A673 (cell line): Measurements from ENCODE around the gene AFAP1. TPM values are rescaled to one million over a fixed set of nuclear protein-coding genes. Genes with fewer than 3 reads are reported as not detected.

ENCODE experiments used
- BruUV-seq: library from RNA; stranded (reverse); fragments of 400-500 nt; replicated peaks from 2 replicates; lab custom pipeline; 2021; lab: Mats Ljungman, UMichigan
- CTCF ChIA-PET: fragments of 300-600 bp; sonication (Branson Sonifier 250); formaldehyde crosslinking; loops from one replicate; lab custom pipeline; 2022; ENCODE audit warnings: antibody characterized with exemption; lab: Charles Lee
- POLR2A ChIA-PET: fragments of 300-600 bp; sonication (Branson Sonifier 250); formaldehyde crosslinking; loops from one replicate; lab custom pipeline; 2022; ENCODE audit warnings: antibody characterized with exemption; ENCODE audit not compliant: low non-redundant PET; lab: Charles Lee
- DNase-seq: peaks from one replicate; pipeline ENCODE4 v3.0.0-alpha.2; 2015; ENCODE audit warnings: low spot score
- H3K27ac ChIP-seq: fragments of 200-600 bp; sonication (generic); 2 replicates; pipeline ENCODE4 v1.5.1; 2016; ENCODE audit warnings: mixed run types, low read depth, mild to moderate bottlenecking, mixed read lengths, antibody characterized with exemption, low read length; ENCODE audit not compliant: poor library complexity, severe bottlenecking
- H3K27me3 ChIP-seq: fragments of 200-600 bp; sonication (generic); replicated peaks from 2 replicates; pipeline ENCODE4 v1.6.1; 2017; ENCODE audit warnings: mixed run types, low read depth, mild to moderate bottlenecking, mixed read lengths, antibody characterized with exemption, low read length; ENCODE audit not compliant: insufficient read depth, poor library complexity
- H3K36me3 ChIP-seq: fragments of 200-600 bp; sonication (generic); 2 replicates; pipeline ENCODE4 v1.6.1; 2016; ENCODE audit warnings: mixed run types, mild to moderate bottlenecking, mixed read lengths, antibody characterized with exemption, low read length; ENCODE audit not compliant: insufficient read depth, poor library complexity, severe bottlenecking
- H3K4me1 ChIP-seq: fragments of 200-600 bp; sonication (generic); 2 replicates; pipeline ENCODE4 v1.6.1; 2017; ENCODE audit warnings: mixed run types, mild to moderate bottlenecking, mixed read lengths, antibody characterized with exemption, low read length; ENCODE audit not compliant: insufficient read depth, poor library complexity, severe bottlenecking
- H3K4me3 ChIP-seq: fragments of 200-600 bp; sonication (generic); 2 replicates; pipeline ENCODE4 v1.5.1; 2016; ENCODE audit warnings: low read depth, mixed run types, mild to moderate bottlenecking, mixed read lengths, low read length; ENCODE audit not compliant: poor library complexity, severe bottlenecking
- H3K9me3 ChIP-seq: fragments of 200-600 bp; sonication (generic); 2 replicates; pipeline ENCODE4 v1.6.1; 2016; ENCODE audit warnings: mixed run types, low read depth, mild to moderate bottlenecking, mixed read lengths, antibody characterized with exemption, low read length; ENCODE audit not compliant: poor library complexity, severe bottlenecking
- CTCF ChIP-seq: fragments of 300-800, 200-600 bp; sonication (generic); conservative IDR thresholded peaks from 2 replicates; pipeline ENCODE4 v1.5.1; 2017; ENCODE audit warnings: low read depth, mild to moderate bottlenecking, antibody characterized with exemption, low read length, moderate library complexity, mixed read lengths
- EZH2 ChIP-seq: fragments of 200-600 bp; sonication (generic); IDR thresholded peaks from 2 replicates; pipeline ENCODE4 v1.6.1; 2017; ENCODE audit warnings: borderline replicate concordance, low read depth, mild to moderate bottlenecking, mixed read lengths, antibody characterized with exemption, low read length; ENCODE audit not compliant: poor library complexity, severe bottlenecking
- intact Hi-C: fragments of 100-400 bp; cut with micrococcal nuclease; formaldehyde crosslinking; loops from one replicate; pipeline ENCODE4 v1.10.0; 2022; ENCODE audit not compliant: unreplicated experiment
- total RNA-seq: library from RNA; stranded (reverse); gene quantifications from 2 replicates; pipeline ENCODE4 v1.2.3, GENCODE V29; 2021

Gene AFAP1
- total RNA-seq, 1 experiment from 2014 or later = 42.6 TPM

DNA sequence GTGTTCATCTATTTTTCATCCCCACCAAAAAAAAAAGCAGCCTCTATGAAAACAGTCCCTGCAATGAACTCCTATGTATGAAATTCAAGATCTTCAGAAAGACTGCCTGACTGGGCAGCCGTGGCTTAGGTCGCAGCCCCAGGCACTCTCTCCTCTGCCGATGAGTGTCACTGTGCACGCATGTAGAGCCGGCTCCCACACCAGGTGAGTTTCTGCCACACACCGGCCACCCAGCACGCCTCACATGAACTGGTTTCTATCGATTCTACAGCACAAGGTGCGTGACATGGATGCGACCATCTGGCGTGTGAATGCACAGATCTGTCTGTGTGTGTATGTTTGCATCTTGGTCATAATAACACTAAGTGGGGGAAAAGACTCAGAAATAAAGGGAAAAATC lies 140.4 kb downstream of the AFAP1 start:
- Histone ChIP-seq H3K4me1 (peaks cover 2% of the 10 kb centered on the region), H3K4me3 (no peak overlapping the region), H3K27me3 (no peaks in the 10 kb centered on the region), H3K36me3 (peaks cover 28% of the 10 kb centered on the region), H3K9me3 (no peaks in the 10 kb centered on the region), H3K27ac (no peak overlapping the region)
- intact Hi-C loops = no loop called here
- ChIA-PET CTCF (no interaction called here), POLR2A (no interaction called here)
- no peak for DNase-seq
- TF ChIP-seq CTCF (no peak), EZH2 (no peak)
- no TSS peak for BruUV-seq

DNA sequence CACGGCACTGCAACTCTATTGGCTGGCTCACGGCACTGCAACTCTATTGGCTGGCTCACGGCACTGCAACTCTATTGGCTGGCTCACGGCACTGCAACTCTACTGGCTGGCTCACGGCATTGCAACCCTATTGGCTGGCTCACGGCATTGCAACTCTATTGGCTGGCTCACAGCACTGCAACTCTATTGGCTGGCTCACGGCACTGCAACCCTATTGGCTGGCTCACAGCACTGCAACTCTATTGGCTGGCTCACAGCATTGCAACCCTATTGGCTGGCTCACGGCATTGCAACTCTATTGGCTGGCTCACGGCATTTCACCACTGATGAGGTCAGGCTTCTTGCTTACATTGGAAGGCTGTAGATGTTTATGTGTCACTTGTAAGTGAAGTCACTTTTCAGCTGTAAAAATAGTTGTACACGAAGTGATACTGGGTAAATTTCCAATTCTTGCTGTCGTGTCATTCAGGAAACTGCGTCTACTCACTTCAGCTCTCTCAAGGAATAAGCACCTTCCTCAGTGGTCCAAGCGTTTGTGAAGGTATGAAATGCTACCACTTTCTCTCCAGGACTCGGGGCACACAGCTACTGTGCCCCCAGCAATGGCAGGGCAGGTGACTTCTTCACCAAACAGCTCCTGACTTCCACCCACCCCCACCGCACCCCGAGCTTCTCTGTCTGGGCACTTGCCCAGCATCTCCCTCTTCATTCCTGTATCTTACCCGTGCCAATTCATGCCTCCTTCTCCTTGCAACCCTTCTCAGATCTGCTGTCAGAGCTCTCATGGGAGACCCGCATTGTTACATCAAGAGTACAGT lies 141.3 kb downstream of the AFAP1 start:
- Histone ChIP-seq H3K36me3 (peaks cover 28% of the 10 kb centered on the region), H3K4me3 (no peak overlapping the region), H3K27ac (no peak overlapping the region), H3K27me3 (no peaks in the 10 kb centered on the region), H3K4me1 (no peaks in the 10 kb centered on the region), H3K9me3 (no peaks in the 10 kb centered on the region)
- ChIA-PET POLR2A (no interaction called here), CTCF (no interaction called here)
- BruUV-seq = no TSS peak
- intact Hi-C loops = no loop called here
- no peak for TF ChIP-seq CTCF
- TF ChIP-seq EZH2 = no peak
- DNase-seq = peak; percentile 22

- intact Hi-C loops = no loop called here
- TF ChIP-seq EZH2 = no peak
- TF ChIP-seq CTCF = no peak
- POLR2A ChIA-PET = no interaction called here
- peaks cover 28% of the 10 kb centered on the region for H3K36me3 ChIP-seq
- BruUV-seq = no TSS peak
- no peak overlapping the region for H3K27ac ChIP-seq
- CTCF ChIA-PET = no interaction called here
- H3K4me3 ChIP-seq = no peak overlapping the region
- no peaks in the 10 kb centered on the region for H3K9me3 ChIP-seq
- H3K4me1 ChIP-seq = no peaks in the 10 kb centered on the region
- no peak for DNase-seq
- no peaks in the 10 kb centered on the region for H3K27me3 ChIP-seq
Observed at GRCh38 chr4:7797330-7797729, 142.3 kb downstream of the AFAP1 start.
